Neural cell (in vitro differentiated cells): ENCODE results near the gene OR6X1. TPM values are rescaled to one million over a fixed set of nuclear protein-coding genes. Genes with fewer than 3 reads are reported as not detected.

Source experiments
- H2AFZ ChIP-seq: fragments of 200-600, 300-800 bp; sonication (generic), shearing (Covaris generic); 2 replicates; pipeline ENCODE4 v1.6.0; 2014; ENCODE audit warnings: low read depth, mild to moderate bottlenecking, antibody characterized with exemption, low read length, moderate library complexity
- H3F3A ChIP-seq: fragments of 200-600 bp; shearing (Covaris generic); 2 replicates; pipeline ENCODE4 v1.6.1; 2016; ENCODE audit warnings: mild to moderate bottlenecking, moderate library complexity, mixed read lengths, antibody characterized with exemption, low read length; ENCODE audit not compliant: insufficient read depth, poor library complexity, severe bottlenecking
- H3K27ac ChIP-seq: fragments of 200-600, 300-800 bp; sonication (generic), shearing (Covaris generic); 2 replicates; pipeline ENCODE4 v1.5.1; 2014; ENCODE audit warnings: mild to moderate bottlenecking, low read length, moderate library complexity
- H3K27me3 ChIP-seq: fragments of 300-800, 200-600 bp; sonication (generic), shearing (Covaris generic); 2 replicates; pipeline ENCODE4 v1.6.0; 2014; ENCODE audit warnings: mild to moderate bottlenecking, low read depth, low read length, moderate library complexity; ENCODE audit not compliant: insufficient read depth
- H3K36me3 ChIP-seq: fragments of 300-800, 200-600 bp; sonication (generic), shearing (Covaris generic); 2 replicates; pipeline ENCODE4 v1.5.1; 2014; ENCODE audit warnings: mild to moderate bottlenecking, antibody characterized with exemption, low read length, moderate library complexity; ENCODE audit not compliant: insufficient read depth
- H3K4me2 ChIP-seq: fragments of 300-800, 200-600 bp; sonication (generic), shearing (Covaris generic); 2 replicates; pipeline ENCODE4 v1.6.0; 2014; ENCODE audit warnings: mild to moderate bottlenecking, low read length
- H3K4me3 ChIP-seq: fragments of 300-800, 200-600 bp; sonication (generic), shearing (Covaris generic); 2 replicates; pipeline ENCODE4 v1.5.1; 2014; ENCODE audit warnings: mild to moderate bottlenecking, low read length, moderate library complexity
- H3K79me2 ChIP-seq: fragments of 200-600 bp; shearing (Covaris generic); replicated peaks from 2 replicates; pipeline ENCODE4 v1.6.0; 2014; ENCODE audit warnings: mild to moderate bottlenecking, low read length, moderate library complexity; ENCODE audit not compliant: insufficient read depth
- H3K9ac ChIP-seq: fragments of 300-800, 200-600 bp; sonication (generic), shearing (Covaris generic); 2 replicates; pipeline ENCODE4 v1.6.1; 2016; ENCODE audit warnings: mild to moderate bottlenecking, low read length, mixed read lengths
- H3K9me2 ChIP-seq: fragments of 200-600 bp; shearing (Covaris generic); 2 replicates; pipeline ENCODE4 v1.6.1; 2016; ENCODE audit warnings: mild to moderate bottlenecking, low read length, mixed read lengths; ENCODE audit not compliant: insufficient read depth
- H3K9me3 ChIP-seq: fragments of 200-600, 300-800 bp; sonication (generic), shearing (Covaris generic); 2 replicates; pipeline ENCODE4 v1.6.1; 2016; ENCODE audit warnings: mild to moderate bottlenecking, mixed run types, low read length, moderate library complexity, mixed read lengths
- H4K20me1 ChIP-seq: fragments of 200-600 bp; shearing (Covaris generic); 2 replicates; pipeline ENCODE4 v1.6.1; 2016; ENCODE audit warnings: mild to moderate bottlenecking, mixed run types; ENCODE audit not compliant: insufficient read depth
- CTCF ChIP-seq: fragments of 450-650 bp; IDR thresholded peaks from 2 replicates; pipeline ENCODE4 v1.5.1; 2014; ENCODE audit warnings: antibody characterized with exemption, mild to moderate bottlenecking, moderate library complexity; ENCODE audit not compliant: poor library complexity, severe bottlenecking
- EP300 ChIP-seq: fragments of 450-650 bp; conservative IDR thresholded peaks from 2 replicates; pipeline ENCODE4 v1.6.1; 2014; ENCODE audit warnings: antibody characterized with exemption, mild to moderate bottlenecking, moderate library complexity; ENCODE audit not compliant: poor library complexity, severe bottlenecking
- EZH2 ChIP-seq: fragments of 200-600, 300-800 bp; shearing (Covaris generic), sonication (generic); IDR thresholded peaks from 2 replicates; pipeline ENCODE4 v1.6.1; 2014; ENCODE audit warnings: antibody characterized with exemption, low read length, borderline replicate concordance, mild to moderate bottlenecking; ENCODE audit not compliant: insufficient read depth, poor library complexity, severe bottlenecking
- MXI1 ChIP-seq: fragments of 450-650 bp; conservative IDR thresholded peaks from 2 replicates; pipeline ENCODE4 v1.6.1; 2014; ENCODE audit warnings: antibody characterized with exemption, mild to moderate bottlenecking; ENCODE audit not compliant: poor library complexity, severe bottlenecking
- POLR2AphosphoS5 ChIP-seq: IDR thresholded peaks from 2 replicates; pipeline ENCODE4 v1.6.1; 2012
- RAD21 ChIP-seq: fragments of 450-650 bp; conservative IDR thresholded peaks from 2 replicates; pipeline ENCODE4 v1.6.1; 2014; ENCODE audit warnings: antibody characterized with exemption, mild to moderate bottlenecking, moderate library complexity
- REST ChIP-seq: IDR thresholded peaks from 2 replicates; pipeline ENCODE4 v1.6.1; 2012; ENCODE audit warnings: borderline replicate concordance
- SMC3 ChIP-seq: fragments of 450-650 bp; conservative IDR thresholded peaks from 2 replicates; pipeline ENCODE4 v1.6.1; 2014; ENCODE audit warnings: antibody characterized with exemption, mild to moderate bottlenecking, moderate library complexity; ENCODE audit not compliant: poor library complexity
- TAF1 ChIP-seq: IDR thresholded peaks from 2 replicates; pipeline ENCODE4 v1.6.1; 2012; ENCODE audit warnings: low read depth
- polyA plus RNA-seq: library from polyadenylated mRNA; depleted of rRNA; stranded (reverse); fragments of >200 nt; gene quantifications from 2 replicates; pipeline ENCODE4 v1.2.3, GENCODE V29; 2014

OR6X1 gene
- polyA plus RNA-seq, 1 donor from 2014 or later = not detected

GRCh38 chr11:123796226-123796625 lies 41.9 kb upstream of the OR6X1 start:
- H3K9me3 ChIP-seq = no peaks in the 10 kb centered on the region
- no peak overlapping the region for H3K4me2 ChIP-seq
- no peak overlapping the region for H3K4me3 ChIP-seq
- H3K36me3 ChIP-seq = no peaks in the 10 kb centered on the region
- H3F3A ChIP-seq = no peaks in the 10 kb centered on the region
- no peak overlapping the region for H2AFZ ChIP-seq
- no peak for TF ChIP-seq CTCF
- no peak for TF ChIP-seq RAD21
- no peak for TF ChIP-seq SMC3
- no peak for TF ChIP-seq EZH2
- TF ChIP-seq POLR2AphosphoS5 = no peak
- no peak for TF ChIP-seq MXI1
- no peak for TF ChIP-seq EP300
- TF ChIP-seq REST = no peak
- no peak for TF ChIP-seq TAF1
- H3K27ac ChIP-seq = no peak overlapping the region
- H3K27me3 ChIP-seq = no peaks in the 10 kb centered on the region
- no peaks in the 10 kb centered on the region for H3K79me2 ChIP-seq
- no peaks in the 10 kb centered on the region for H4K20me1 ChIP-seq
- no peak overlapping the region for H3K9ac ChIP-seq
- no peaks in the 10 kb centered on the region for H3K9me2 ChIP-seq

GRCh38 chr11:123783536-123783935 lies 29.2 kb upstream of the OR6X1 start:
- no peaks in the 10 kb centered on the region for H4K20me1 ChIP-seq
- H3K4me2 ChIP-seq = no peak overlapping the region
- H3K36me3 ChIP-seq = no peaks in the 10 kb centered on the region
- TF ChIP-seq SMC3 (no peak), TAF1 (no peak), CTCF (no peak), MXI1 (no peak), POLR2AphosphoS5 (no peak), REST (no peak), EP300 (no peak), EZH2 (no peak), RAD21 (no peak)
- no peak overlapping the region for H3K9ac ChIP-seq
- H3F3A ChIP-seq = no peaks in the 10 kb centered on the region
- no peaks in the 10 kb centered on the region for H3K9me3 ChIP-seq
- H3K79me2 ChIP-seq = no peaks in the 10 kb centered on the region
- H3K27me3 ChIP-seq = no peaks in the 10 kb centered on the region
- no peaks in the 10 kb centered on the region for H3K9me2 ChIP-seq
- no peak overlapping the region for H2AFZ ChIP-seq
- no peak overlapping the region for H3K27ac ChIP-seq
- no peak overlapping the region for H3K4me3 ChIP-seq
